Measurements from ENCODE around the gene PTPRN.
A peak's percentile ranks its signal among the peaks of the same experiment; 100 is the strongest.
"Not testable (repeated sequence)": the region's sequence is repeated elsewhere in the genome, so short reads cannot be mapped to it uniquely, and the experiment has no call there.

The PTPRN gene

GRCh38 chr2:219306047-219306446 lies 3.2 kb downstream of the PTPRN start:
- DNase-seq = no peak

- no peak for DNase-seq
These were observed 5.0 kb downstream of the PTPRN start for GRCh38 chr2:219304223-219304622.

- no peak for DNase-seq
These were observed 6.7 kb downstream of the PTPRN start for GRCh38 chr2:219302412-219302968.

DNA sequence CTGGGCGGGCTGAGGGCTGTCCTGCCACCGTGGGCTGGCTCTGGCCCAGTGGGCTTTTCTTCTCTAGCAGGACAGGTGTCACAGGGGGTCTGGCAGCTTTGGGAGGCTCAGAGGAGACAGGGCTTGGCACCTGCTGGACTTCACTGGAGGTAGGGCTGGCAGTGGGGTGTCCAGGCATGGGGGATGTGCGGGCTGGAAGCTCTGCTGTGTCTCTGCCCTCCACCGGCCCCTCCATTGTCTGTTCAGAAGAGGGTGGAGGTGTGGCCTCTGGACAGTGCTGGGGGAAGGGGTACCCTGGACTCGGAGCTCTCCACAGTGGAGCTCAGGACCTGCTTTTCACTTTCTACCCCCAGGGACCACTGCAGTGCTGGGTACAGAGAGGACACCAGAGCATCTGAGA lies 9.2 kb downstream of the PTPRN start:
- DNase-seq = no peak

GRCh38 chr2:219299372-219299760 lies 9.8 kb downstream of the PTPRN start:
- no peak for DNase-seq

DNA sequence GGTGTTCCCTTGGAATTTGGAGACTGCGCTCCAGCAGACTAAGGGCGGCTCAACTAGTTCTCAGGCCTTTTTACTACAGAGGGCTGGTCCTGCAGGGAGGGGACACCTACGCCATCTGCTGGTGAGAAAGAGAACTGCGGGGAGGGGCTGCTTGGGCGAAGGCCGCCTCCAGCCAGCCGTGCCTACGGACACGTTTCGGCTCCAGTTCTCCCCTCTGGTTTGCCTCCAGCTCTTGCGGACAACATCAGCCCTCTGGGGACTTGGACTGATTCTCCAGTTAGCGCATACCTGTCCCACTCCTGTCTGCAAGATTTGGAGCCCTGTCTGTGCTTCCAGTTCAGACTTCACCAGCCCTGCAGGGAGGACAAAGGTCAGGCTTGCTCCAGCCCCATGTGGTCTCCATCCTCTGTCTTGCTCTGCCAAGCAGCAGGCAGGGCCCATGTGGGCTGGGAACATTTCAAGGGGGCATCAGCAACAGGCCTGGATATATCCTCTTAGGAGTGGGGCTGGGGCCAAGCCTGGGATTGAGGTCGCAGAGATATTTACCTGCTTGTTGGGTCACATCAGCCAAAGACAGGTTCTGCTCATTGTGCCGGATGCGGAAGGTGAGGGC lies 10.3 kb downstream of the PTPRN start:
- DNase-seq = peak; percentile 86 to 87

GRCh38 chr2:219297766-219298456 lies 11.3 kb downstream of the PTPRN start:
- DNase-seq = no peak

DNA sequence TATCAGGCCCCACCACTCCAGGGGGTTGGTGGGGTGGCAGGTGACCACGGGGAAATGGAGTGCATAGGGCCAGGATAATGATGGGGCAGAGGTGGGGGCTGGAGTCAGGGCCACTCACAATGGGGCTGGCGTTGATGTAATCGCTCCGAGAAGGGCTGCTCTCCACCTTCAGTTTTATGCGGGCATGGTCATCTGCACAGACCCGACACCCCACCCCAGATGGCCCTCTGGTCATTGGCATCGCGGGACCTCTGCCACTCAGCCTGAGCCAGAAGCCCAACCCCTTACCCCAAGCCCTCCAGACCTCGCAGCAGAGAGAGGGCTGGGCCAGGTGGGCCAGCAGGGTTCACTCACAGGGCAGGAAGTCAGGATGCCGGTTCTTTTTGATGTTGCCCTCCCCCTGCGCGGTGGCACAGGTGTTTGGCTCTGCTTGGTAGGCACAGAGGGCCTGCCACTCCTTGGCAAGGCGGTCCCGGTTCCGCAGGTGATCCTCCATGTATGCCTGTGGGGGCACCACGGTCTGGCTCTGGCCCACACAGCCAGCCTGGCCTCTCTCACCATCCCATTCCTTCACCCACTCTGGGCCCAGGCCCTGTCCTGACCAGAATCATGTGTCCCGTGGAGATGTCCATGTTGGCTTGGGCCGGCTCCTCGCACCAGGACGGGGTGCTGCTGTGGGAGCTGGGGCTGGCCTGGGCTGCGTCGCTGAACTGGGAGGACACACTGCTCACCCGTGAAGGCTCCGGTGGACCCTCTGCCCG lies 12.4 kb downstream of the PTPRN start:
- no peak for DNase-seq

DNA sequence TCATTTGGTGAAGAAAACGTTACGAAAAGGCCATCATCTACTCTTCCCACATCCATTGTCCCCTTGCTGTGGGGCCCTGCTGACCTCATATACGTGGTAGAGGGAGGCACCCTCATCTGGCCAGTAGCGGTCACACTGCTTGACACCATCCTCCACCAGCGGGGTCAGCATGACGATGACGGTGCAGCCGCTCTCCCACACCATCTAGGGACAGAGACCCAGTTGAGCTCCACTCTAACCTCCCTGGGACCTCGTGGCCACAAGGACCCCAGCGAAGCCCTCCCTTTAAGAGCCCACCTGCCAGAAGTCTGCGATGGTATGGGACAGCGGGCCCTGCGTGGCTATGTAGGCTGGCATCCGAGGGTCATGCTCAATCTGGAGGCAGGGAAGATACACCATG lies 13.1 kb downstream of the PTPRN start:
- no peak for DNase-seq

DNA sequence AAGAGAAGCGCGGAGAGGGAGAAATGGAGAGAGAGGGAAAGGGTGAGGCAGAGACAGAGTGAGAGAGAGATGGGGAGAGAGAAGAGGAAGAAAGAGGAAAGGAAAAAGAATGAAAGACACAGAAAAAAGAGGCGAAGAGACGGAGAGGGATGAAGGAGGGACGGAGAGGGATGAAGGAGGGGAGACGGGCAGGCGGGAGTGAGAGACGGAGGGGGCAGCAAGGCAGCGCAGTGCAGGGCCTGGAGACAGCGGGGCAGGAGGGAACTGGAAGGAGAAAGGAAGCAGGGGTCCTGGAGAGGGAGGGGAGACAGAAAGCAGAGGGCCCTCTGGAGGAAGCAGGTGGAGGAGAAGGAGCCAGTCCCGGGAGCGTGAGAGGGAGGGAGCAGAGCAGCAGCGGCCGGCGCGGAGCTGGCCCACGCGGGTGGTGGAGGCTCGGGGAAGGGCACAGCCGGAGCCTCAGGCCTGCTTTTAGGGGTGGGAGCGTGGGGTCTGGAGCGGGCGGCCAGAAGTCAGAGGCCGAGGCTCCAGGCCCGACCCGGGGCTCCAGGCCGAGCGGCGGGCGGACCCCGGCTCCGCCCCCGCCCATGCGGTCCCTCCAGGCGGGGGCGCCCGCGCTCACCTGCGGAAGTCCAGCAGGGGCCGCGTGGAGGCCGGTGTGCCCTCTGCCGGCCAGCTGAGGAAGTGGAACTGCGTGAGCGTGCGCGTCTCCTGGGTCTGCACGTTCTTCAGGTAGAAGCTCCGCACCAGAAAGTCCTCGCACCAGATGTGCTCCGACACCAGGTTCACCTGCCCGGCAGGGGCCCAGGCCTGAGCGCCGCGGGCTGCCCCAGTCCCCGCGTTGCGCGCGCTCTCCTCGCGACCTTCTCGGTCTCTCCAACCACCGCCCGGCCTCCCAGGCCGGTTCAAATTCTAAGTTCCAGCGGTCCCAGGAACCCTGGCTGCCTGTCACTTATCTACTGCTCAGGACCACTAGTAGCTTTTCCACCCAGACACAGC lies 14.5 kb downstream of the PTPRN start:
- peak; percentile 68 to 82 for DNase-seq

- no peak for DNase-seq
These were observed 15.4 kb downstream of the PTPRN start for GRCh38 chr2:219293736-219294231.

DNA sequence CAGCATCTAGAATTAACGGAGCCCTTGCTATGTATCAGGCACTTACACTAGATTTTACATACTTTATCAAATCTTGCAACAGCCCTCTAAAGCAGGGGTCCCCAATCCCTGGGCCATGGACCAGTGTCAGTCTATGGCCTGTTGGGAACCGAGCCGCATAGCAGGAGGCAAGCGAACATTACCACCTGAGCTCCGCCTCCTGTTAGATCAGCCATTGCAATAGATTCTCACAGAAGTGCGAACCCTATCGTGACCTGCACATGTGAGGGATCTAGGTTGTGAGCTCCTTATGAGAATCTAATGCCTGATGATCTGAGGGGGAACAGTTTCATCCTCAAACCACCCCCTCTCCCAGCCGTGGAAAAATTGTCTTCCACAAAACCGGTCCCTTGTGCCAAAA lies 16.6 kb downstream of the PTPRN start:
- no peak for DNase-seq

DNA sequence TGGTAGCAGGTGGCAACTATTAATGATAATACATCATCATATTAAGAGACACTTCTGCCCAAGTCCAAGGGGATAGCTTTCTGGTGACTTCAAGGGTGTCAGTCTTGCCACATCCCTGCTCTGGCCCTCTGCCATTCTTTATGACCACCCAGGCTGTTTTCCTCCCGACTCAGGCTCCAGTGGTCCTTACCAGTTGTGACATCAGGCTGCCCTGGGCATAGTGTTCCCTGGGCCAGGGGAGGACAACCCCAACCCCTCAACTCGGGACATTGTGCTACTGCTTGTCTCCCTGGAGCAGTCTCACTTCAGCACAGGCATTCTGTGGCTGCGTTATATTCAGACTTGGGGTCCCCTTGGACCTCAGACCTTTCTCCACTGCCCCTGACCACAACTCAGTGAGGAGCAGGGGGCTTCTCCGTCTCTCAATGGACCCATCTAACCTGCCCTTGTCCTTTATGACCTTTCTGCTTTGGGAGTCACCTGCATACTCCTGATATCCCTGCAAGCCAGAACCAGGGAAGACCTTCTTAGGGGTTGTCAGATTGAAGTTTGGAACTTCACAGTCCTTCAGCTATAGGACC lies 17.2 kb downstream of the PTPRN start:
- no peak for DNase-seq

DNA sequence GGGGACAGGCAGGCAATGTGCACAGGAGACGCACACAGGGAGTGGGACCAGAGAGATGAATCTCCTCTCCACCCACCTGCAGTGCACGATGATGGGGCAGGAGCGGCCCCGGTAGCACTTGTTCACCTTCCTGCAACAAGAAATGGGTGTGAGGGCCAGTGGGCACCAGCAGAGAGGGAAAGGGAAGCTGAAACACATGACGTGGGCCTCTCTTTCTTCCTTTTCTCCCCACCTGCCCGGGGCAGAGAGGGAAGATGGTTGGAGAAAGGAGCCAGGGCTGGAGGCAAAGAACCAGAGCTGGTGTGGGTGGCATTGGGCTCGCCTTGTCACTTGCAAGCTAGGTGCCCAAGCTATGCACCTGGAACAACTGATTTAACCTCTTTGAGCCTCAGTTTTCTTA lies 17.8 kb downstream of the PTPRN start:
- DNase-seq = no peak

DNA sequence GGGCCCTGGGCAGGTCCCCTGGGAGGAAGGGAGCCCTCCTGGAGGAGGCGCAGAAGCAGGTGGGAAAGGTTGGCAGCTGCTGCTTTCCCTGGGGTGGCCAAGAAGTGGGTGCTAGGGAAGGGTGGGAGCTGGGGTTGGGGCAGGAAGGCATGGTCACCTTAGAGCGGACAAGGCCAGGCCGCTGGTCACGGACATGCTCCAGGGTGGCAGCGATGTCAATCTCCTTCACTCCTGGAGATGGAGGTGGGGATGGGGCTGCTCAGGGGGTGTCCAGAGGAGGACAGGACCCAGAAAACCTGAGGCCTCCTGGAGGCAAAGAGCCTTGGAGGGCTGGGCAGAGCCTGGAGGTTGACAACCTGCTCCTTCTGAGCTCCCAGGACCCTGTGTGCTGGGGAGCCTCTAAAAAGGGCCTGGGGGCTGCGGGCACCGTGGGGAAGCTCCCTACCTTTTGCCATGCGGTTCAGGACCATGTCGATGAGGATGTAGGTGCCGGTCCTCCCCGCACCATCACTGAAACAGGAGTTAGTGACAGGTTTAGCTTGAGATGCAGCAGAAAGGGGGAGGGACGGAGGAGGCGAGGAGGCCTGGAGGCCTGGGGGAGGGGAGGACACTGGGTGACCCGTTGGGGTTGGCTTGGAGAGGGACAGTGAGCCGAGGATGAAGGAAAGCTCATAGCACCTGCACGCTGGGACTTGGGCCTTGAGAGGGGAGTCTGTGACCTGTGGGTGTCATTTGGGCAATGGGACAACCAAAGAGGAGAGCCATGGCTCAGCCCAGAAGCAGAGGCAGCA lies 18.6 kb downstream of the PTPRN start:
- DNase-seq = no peak

DNA sequence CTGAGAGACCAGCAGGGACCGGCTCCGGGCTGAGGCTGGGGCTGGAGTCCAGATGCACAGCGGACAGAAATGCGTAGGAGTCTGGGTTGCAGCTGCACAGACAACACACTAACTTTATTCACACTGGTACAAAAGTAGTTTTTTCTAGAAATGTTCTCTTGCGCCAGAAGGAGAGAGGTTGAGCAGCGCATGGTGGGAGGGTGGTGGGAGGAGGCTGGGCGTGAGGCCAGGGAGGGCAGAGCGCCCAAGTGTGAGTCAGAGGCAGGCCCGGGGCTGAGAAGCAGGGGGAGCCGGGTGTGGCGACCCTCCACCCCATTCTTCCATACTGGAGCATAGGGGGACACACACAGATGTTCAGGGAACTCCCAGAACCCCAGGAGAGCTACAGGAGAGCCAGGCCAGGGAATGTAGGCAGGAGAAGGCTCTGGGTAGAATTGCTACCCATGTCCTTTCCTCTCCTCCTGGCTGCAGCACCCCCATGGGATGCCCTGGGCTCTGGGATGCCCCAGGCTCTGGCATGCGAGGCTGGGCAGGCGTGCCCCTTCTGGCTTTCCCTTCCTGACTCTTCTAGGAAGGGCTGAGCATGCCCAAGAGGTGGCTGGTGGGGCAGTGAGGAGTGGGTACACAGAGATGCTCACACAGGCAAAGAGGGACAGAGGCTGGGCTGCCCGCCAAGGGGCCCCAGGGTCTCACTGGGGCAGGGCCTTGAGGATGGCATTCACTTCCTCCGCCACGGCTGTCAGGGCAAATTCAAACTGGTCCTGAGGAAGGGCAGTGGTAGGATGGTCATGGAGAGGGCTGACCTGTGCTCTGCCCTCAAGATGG lies 19.5 kb downstream of the PTPRN start:
- DNase-seq = peak; percentile 33 to 55

GRCh38 chr2:219289195-219289536 lies 20.0 kb downstream of the PTPRN start:
- no peak for DNase-seq

GRCh38 chr2:219287580-219288265 lies 21.5 kb downstream of the PTPRN start:
- no peak for DNase-seq

DNA sequence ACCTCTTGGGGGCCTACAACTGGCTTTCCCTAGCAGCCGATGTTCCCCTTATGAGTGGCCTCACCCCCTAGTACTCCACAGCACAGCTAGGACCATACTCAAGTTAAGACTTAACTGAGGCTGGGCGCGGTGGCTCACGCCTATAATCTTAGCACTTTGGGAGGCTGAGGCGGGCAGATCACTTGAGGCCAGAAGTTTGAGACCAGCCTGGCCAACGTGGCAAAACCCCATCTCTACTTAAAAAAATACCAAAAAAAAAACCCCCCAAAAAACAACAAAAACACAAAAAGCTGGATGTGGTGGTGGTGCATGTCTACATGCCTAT lies 22.1 kb downstream of the PTPRN start:
- DNase-seq = not testable (repeated sequence)
